HAP-1 (cell line): ENCODE measurements around the gene FAM136A.
"Not testable (repeated sequence)": the region's sequence is repeated elsewhere in the genome, so short reads cannot be mapped to it uniquely, and the experiment has no call there.

Experiments
- DNase-seq, 2 experiments: peaks; one replicate each; pipeline ENCODE4 v3.0.0-alpha.2; 2016 to 2020; ENCODE audit warnings: low spot score in 2 of 2
- H3K27me3 ChIP-seq: fragments of 250-450 bp; sonication (Bioruptor Pico); 2 replicates; pipeline ENCODE4 v1.5.1; 2020; ENCODE audit warnings: low read depth, mild to moderate bottlenecking, moderate library complexity
- H3K36me3 ChIP-seq: fragments of 250-450 bp; sonication (Bioruptor Pico); replicated peaks from 2 replicates; pipeline ENCODE4 v1.5.1; 2020; ENCODE audit warnings: mild to moderate bottlenecking
- H3K4me1 ChIP-seq: fragments of 250-450 bp; sonication (Bioruptor Pico); 2 replicates; pipeline ENCODE4 v1.5.1; 2020; ENCODE audit warnings: mild to moderate bottlenecking
- H3K4me3 ChIP-seq: fragments of 250-450 bp; sonication (Bioruptor Pico); 2 replicates; pipeline ENCODE4 v1.5.1; 2020; ENCODE audit warnings: mild to moderate bottlenecking, moderate library complexity
- H3K9me3 ChIP-seq: fragments of 250-450 bp; sonication (Bioruptor Pico); 2 replicates; pipeline ENCODE4 v1.5.1; 2020; ENCODE audit warnings: mild to moderate bottlenecking, moderate library complexity
- in situ Hi-C: fragments of 300-500 bp; cut with MboI; formaldehyde crosslinking; loops from 3 replicates; pipeline ENCODE4 v1.14.3; 2020; ENCODE audit warnings: low sequenced_read_pairs, inconsistent platforms, mixed read lengths

The FAM136A gene

DNA sequence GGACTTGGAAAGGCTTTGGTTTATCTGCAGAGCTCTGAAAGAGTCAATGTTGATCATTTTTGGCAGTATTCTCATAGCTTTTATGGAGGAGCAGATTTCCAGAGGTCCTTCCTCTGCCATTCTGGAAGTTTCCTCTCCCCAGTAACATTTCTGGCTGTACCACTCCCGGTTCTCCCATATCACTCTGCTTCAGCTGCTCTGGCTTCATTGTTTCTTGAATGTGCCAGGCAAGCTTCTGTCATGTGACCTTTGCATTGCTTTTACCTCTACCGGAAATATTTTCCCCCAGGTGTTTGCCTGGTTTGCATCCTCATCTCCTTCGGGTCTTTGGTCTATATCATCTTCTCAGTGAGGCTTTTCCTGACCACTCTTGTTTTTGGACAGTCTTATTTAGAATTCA lies 31.5 kb downstream of the FAM136A start:
- DNase-seq: no peak
- Histone ChIP-seq H3K4me3 (no peak overlapping the region), H3K36me3 (peaks cover 20% of the 10 kb centered on the region), H3K4me1 (no peaks in the 10 kb centered on the region), H3K27me3 (no peaks in the 10 kb centered on the region), H3K9me3 (0 out of 2 replicates have a peak, but pooled peaks cover 4% of the 10 kb centered on the region)
- in situ Hi-C loops: no loop called here

DNA sequence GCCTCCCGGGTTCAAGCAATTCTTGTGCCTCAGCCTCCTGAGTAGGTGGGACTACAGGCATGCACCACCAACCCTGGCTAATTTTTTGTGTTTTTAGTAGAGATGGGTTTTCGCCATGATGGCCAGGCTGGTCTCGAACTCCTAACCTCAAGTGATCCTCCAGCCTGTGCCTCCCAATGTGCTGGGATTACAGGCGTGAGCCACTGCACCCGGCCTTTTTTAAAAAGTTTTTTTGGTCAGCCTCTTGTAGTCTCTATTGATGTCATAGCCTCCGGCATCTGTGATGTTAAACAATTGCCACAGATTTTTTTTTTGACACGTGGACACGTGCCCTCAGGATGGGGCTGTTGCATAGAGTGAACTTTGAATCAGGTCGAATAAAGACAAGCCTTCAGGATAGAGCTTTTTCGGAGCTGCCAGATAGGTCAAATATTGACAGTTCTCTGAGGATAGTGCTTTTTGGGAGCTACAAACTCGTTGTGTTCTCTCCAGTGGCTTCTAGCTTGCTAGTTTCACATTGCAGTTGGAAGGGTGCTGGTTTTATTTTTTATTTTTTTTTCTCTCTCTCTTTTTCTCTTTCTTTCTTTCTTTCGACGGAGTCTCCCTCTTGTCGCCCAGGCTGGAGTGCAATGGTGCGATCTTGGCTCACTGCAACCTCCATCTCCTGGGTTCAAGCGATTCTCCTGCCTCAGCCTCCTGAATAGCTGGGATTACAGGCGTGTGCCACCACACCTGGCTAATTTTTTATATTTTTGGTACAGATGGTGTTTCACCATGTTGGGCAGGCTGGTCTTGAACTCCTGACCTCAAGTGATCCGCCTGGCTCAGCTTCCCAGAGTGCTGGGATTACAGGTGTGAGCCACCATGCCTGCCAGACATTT lies 32.2 kb downstream of the FAM136A start:
- H3K27me3 ChIP-seq, H3K4me1 ChIP-seq, in situ Hi-C loops, DNase-seq, H3K4me3 ChIP-seq, H3K9me3 ChIP-seq: not testable (repeated sequence)
- H3K36me3 ChIP-seq: peaks cover 19% of the 10 kb centered on the region

DNA sequence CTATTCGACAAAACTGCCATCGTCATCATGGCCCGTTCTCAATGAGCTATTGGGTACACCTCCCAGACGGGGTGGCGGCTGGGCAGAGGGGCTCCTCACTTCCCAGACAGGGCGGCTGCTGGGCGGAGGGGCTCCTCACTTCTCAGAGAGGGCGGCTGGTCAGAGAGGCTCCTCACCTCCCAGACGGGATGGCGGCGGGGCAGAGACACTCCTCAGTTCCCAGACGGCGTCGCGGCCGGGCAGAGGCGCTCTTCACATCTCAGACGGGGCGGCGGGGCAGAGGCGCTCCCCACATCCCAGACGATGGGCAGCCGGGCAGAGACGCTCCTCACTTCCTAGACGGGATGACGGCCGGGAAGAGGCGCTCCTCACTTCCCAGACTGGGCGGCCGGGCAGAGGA lies 34.9 kb downstream of the FAM136A start:
- H3K9me3 ChIP-seq, H3K4me1 ChIP-seq, DNase-seq, H3K27me3 ChIP-seq, H3K4me3 ChIP-seq, in situ Hi-C loops: not testable (repeated sequence)
- H3K36me3 ChIP-seq: peaks cover 23% of the 10 kb centered on the region

DNA sequence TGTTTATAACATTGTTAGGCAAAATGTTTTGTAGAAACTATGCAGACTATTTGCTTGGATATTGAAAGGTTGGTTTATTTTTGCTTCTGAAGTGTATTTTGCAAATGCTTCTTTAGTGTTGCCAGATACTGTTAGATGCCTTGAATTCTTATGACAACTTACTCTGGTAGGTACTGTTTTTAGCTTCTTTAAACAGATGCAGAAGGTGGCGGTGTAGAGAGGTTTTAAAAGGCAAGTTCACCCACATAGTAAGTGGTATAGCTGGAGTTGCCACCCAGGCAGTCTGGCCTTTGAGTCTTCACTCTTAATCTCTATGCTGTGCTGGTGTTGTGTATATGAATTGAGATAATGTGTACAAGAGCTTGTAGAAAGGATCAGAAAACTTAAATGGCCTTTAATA lies 40.4 kb downstream of the FAM136A start:
- H3K27me3 ChIP-seq: no peaks in the 10 kb centered on the region
- no peak for DNase-seq
- peaks cover 27% of the 10 kb centered on the region for H3K36me3 ChIP-seq
- in situ Hi-C loops: no loop called here
- H3K9me3 ChIP-seq: 0 out of 2 replicates have a peak, but pooled peaks cover 4% of the 10 kb centered on the region
- no peaks in the 10 kb centered on the region for H3K4me1 ChIP-seq
- H3K4me3 ChIP-seq: no peak overlapping the region

DNA sequence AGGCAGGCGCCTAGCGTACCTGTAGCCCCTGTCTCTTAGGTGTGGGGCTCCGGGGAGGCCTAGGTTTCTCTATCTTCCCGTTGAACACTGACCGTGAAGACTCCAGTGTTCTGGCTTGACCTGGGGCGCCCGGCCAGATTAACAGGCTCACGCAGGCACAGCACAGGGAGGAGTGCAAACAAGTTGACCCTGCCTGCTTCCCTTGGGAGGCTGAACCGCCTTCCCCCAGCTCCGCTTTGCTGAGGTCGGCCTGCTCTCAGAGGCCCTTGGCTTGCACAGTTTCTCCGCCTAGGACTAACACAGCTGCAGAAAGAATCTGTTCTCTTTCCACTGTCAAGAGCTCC lies 43.4 kb downstream of the FAM136A start:
- in situ Hi-C loops: no loop called here
- Histone ChIP-seq H3K4me1 (no peaks in the 10 kb centered on the region), H3K4me3 (peak overlapping the region; percentile 63), H3K36me3 (peaks cover 7% of the 10 kb centered on the region), H3K27me3 (no peaks in the 10 kb centered on the region), H3K9me3 (no peaks in the 10 kb centered on the region)
- peak; percentile 36 to 60 for DNase-seq

DNA sequence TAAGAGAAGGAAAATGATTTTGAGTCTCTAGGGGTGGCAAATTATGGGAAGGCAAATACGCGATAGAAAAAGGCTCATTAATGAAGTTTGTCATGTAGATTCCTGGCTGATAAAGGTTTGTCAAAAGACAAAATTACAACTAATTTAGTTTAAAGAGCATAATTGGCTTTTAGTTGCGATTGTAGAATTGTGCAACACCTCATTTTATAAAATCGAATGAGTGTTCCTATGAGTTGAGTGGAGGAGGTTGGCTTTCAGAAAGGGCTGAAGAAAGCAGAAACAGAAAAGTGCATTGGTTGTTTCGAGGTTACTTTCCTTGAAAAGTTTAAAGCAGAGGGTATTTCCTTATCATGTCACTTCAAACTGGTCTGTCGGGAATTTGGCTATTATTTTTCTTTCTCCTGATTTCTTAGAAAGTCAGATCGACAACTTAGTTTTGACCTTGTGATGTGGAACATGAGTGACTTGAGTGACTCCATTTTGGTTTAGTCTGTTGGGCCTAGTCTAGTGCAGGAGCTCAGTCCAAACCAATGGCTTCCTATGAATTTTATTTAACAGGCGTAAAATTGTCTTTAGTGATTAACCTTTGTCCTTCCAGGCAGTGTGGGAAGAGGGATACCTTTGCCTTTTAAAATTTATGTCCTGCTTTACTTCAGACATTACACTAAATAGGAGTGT lies 46.1 kb downstream of the FAM136A start:
- in situ Hi-C loops: no loop called here
- Histone ChIP-seq H3K9me3 (no peaks in the 10 kb centered on the region), H3K36me3 (peaks cover 7% of the 10 kb centered on the region), H3K4me3 (no peak overlapping the region), H3K4me1 (no peaks in the 10 kb centered on the region), H3K27me3 (no peaks in the 10 kb centered on the region)
- DNase-seq: no peak

DNA sequence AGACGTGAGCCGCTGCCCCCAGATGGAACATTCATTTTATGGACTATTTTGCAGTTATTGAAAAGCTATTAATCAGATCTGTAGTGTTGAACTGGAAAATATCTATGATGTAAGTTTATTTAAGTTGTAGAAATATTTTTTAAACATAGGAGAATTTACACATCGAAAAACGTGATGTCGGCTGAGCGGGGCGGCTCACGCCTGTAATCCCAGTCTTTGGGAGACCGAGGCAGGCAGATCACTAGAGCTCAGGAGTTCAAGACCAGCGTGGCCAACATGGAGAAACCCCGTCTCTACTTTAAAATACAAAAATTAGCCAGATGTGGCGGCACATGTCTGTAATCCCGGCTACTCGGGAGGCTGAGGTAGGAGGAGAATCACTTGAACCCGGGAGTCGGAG lies 51.4 kb downstream of the FAM136A start:
- Histone ChIP-seq H3K9me3 (no peaks in the 10 kb centered on the region), H3K27me3 (no peaks in the 10 kb centered on the region), H3K4me3 (no peak overlapping the region), H3K36me3 (no peaks in the 10 kb centered on the region; the same call in 1 of the 2 replicates), H3K4me1 (peaks cover 9% of the 10 kb centered on the region)
- no peak for DNase-seq
- in situ Hi-C loops: no loop called here

DNA sequence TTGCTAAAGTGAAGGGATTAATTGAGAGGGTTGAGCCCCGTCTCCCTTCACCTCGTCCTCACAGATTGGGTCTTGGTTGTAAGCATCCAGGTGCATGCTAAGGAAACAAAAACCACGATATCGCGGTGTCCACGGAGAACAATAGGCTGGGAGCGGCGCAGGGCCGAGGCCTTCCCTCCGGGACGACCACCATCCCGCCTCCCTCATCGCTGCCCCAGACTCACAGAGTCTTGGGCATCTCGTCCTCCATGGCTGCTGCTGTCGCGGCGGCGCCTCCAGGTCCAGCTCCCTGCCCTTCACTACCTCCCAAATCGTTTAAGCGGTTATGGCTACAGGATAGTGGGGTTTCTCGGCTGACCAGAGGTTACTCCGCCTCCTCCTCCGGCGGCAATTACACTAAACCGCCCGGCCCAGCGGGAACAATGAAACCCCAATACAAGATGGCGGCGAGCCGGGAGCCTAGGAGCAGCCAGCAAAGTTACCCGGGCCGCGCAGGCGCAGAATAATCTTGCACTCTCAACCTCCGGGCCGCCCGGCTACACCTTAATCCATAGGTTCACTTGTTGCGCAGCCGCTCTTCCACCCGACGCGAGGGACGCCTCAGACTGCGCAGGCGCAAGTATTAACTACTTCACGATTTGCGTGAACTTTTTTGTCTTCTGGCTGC lies 53.6 kb downstream of the FAM136A start, which contains the start of gene TIA1:
TIA1 (minus strand) TSS at position 448 of the 667 bp plus-strand sequence; CDS start at position 250, 198 bp downstream.
- Histone ChIP-seq H3K27me3 (no peaks in the 10 kb centered on the region), H3K36me3 (no peaks in the 10 kb centered on the region; the same call in 1 of the 2 replicates), H3K9me3 (no peaks in the 10 kb centered on the region), H3K4me1 (peaks cover 14% of the 10 kb centered on the region), H3K4me3 (peak within 1 kb of the TSS; percentile 67)
- in situ Hi-C loops: no loop called here
- DNase-seq: peak; percentile 99

DNA sequence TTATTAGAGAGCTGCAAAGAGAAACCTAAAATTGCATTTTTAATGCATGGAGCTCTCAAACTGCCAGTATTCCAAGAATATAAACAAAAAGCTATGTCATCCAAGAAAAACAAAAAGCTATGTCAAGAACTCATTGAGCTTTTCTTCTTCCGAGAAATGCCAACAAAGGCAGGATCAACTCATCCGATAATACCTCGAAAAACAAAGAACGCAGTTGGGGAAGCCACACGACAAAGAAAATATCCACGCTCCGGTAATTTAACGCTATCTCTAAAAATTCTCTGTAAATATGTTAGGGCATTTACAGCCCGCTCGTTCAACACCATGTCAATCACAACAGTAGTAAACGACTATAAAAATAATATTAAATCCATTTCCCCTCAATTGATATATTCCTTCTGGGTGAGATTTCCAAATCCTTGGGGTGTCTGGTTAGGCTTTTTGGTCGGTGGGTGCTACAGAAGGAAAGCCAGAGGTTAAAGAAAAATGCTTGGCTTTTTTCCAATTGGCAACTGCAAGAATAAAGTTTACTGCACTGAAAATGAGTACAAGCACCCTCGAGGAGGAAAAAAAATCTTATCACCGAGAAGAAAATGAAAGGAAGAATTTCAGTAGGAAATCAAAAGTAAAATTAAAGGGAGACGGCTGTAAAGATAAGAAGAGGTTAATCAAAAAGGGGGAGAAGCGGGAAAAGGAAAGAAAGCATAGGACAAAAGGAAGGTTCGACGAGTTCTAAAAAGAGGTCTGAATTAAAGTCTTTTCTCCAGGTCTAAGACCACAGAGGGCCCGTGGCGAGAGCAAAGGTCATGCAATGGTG lies 54.3 kb downstream of the FAM136A start:
- in situ Hi-C loops: no loop called here
- peak overlapping the region; percentile 67 for H3K4me3 ChIP-seq
- H3K36me3 ChIP-seq: no peaks in the 10 kb centered on the region; the same call in 1 of the 2 replicates
- H3K9me3 ChIP-seq: no peaks in the 10 kb centered on the region
- peaks cover 14% of the 10 kb centered on the region for H3K4me1 ChIP-seq
- H3K27me3 ChIP-seq: no peaks in the 10 kb centered on the region
- DNase-seq: peak; percentile 32 to 78
